DOHH2 (cell line): ENCODE results near the gene CELF1.

Experiments
- EZH2phosphoT487 ChIP-seq: fragments of 200-600 bp; sonication (generic); IDR thresholded peaks from 2 replicates; pipeline ENCODE4 v1.6.1; 2017; ENCODE audit warnings: borderline replicate concordance, mild to moderate bottlenecking, antibody characterized with exemption, low read length, moderate library complexity, mixed read lengths
- TF ChIP-seq, protein P1 (sequence below): fragments of 200-600 bp; sonication (generic); IDR thresholded peaks from one replicate; pipeline ENCODE4 v1.5.1; 2014; ENCODE audit warnings: antibody characterized with exemption, mild to moderate bottlenecking, low read depth, low read length; ENCODE audit not compliant: poor library complexity, severe bottlenecking

DNA sequence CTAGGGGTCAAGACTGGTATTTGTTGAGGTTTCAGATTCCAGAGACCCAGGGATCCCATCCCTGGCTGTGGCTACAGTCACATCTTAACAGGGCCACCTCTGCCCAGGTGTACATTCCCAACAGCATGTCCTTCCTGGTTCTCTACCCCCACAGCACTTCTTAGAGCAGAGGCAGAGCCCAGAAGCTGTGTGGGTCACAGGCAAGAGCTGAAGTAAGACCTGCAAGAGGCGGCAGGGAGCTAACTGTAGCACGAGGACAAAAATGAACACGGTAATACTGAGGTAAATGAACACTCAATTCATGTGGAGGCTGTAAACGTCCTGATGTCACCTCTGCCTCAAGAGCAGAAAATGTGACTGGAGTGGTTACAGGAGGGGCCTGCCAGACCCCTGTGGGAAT is 82.3 kb downstream of the CELF1 start:
- TF ChIP-seq, protein P1, sequence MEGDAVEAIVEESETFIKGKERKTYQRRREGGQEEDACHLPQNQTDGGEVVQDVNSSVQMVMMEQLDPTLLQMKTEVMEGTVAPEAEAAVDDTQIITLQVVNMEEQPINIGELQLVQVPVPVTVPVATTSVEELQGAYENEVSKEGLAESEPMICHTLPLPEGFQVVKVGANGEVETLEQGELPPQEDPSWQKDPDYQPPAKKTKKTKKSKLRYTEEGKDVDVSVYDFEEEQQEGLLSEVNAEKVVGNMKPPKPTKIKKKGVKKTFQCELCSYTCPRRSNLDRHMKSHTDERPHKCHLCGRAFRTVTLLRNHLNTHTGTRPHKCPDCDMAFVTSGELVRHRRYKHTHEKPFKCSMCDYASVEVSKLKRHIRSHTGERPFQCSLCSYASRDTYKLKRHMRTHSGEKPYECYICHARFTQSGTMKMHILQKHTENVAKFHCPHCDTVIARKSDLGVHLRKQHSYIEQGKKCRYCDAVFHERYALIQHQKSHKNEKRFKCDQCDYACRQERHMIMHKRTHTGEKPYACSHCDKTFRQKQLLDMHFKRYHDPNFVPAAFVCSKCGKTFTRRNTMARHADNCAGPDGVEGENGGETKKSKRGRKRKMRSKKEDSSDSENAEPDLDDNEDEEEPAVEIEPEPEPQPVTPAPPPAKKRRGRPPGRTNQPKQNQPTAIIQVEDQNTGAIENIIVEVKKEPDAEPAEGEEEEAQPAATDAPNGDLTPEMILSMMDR = no peak
- no peak for TF ChIP-seq EZH2phosphoT487
